HG02571 (cell line): ENCODE results near the gene CEND1.

Experiments
- ATAC-seq: cut with Tn5 transposase; IDR thresholded peaks from one replicate; pipeline ENCODE4 v1.9.1; 2021; ENCODE audit warnings: mild to moderate bottlenecking, moderate library complexity; ENCODE audit not compliant: unreplicated experiment

Gene CEND1

GRCh38 chr11:813072-813455, 23.2 kb upstream of the CEND1 start:
- ATAC-seq: no peak

GRCh38 chr11:812390-812789, 22.5 kb upstream of the CEND1 start:
- ATAC-seq: no peak

GRCh38 chr11:811446-812245, 21.8 kb upstream of the CEND1 start:
- no peak for ATAC-seq

- peak; percentile 4 for ATAC-seq
These were observed 20.2 kb upstream of the CEND1 start for GRCh38 chr11:810040-810567.

- peak; percentile 69 for ATAC-seq
These were observed 19.6 kb upstream of the CEND1 start, which contains the start of gene RPLP2 for GRCh38 chr11:809287-810039. TSS of gene RPLP2 (plus strand) at chr11:809967. CDS start at chr11:810235, 268 bp downstream.

GRCh38 chr11:808427-809286, 18.8 kb upstream of the CEND1 start:
- no peak for ATAC-seq

GRCh38 chr11:804599-804964, 14.7 kb upstream of the CEND1 start:
- ATAC-seq: no peak

- no peak for ATAC-seq
These were observed 14.1 kb upstream of the CEND1 start for GRCh38 chr11:803770-804598.

GRCh38 chr11:803467-803742, 13.5 kb upstream of the CEND1 start:
- no peak for ATAC-seq

GRCh38 chr11:802693-803466, 13.0 kb upstream of the CEND1 start:
- ATAC-seq: no peak

GRCh38 chr11:802018-802617, 12.2 kb upstream of the CEND1 start:
- ATAC-seq: no peak

- ATAC-seq: no peak
These were observed 11.3 kb upstream of the CEND1 start for GRCh38 chr11:801097-801780.

- no peak for ATAC-seq
These were observed 10.6 kb upstream of the CEND1 start for GRCh38 chr11:800473-800872.

- no peak for ATAC-seq
These were observed 9.9 kb upstream of the CEND1 start for GRCh38 chr11:799641-800316.

GRCh38 chr11:798093-798713, 8.3 kb upstream of the CEND1 start, which contains the start of gene SLC25A22:
TSS of gene SLC25A22 (minus strand) at chr11:798281. CDS start at chr11:795006, 3,275 bp downstream.
- ATAC-seq: peak; percentile 49

- ATAC-seq: peak; percentile 35
These were observed 7.6 kb upstream of the CEND1 start for GRCh38 chr11:797296-798092.
